WTC11 (cell line): Measurements from ENCODE around the gene TAF4. TPM values are rescaled to one million over a fixed set of nuclear protein-coding genes. Genes with fewer than 3 reads are reported as not detected.

ENCODE experiments used
- ATAC-seq: fragments of 200-7000 bp; cut with Tn5 transposase; 2 replicates; pipeline ENCODE4 v1.10.0; 2021; ENCODE audit warnings: mild to moderate bottlenecking, moderate library complexity
- CTCF ChIA-PET: fragments of 300-600 bp; sonication (Branson Sonifier 250); formaldehyde crosslinking; loops from one replicate; lab custom pipeline; 2021; ENCODE audit warnings: antibody characterized with exemption; lab: Charles Lee
- POLR2A ChIA-PET: fragments of 350-600 bp; sonication (Branson Sonifier 250); formaldehyde crosslinking; loops from one replicate; lab custom pipeline; 2021; ENCODE audit warnings: antibody characterized with exemption; lab: Charles Lee
- DNase-seq: peaks from one replicate; pipeline ENCODE4 v3.0.0; 2021; ENCODE audit warnings: low spot score
- H3K27ac Mint-ChIP-seq: 2 replicates; pipeline ENCODE4 v1.8.0; 2021; ENCODE audit warnings: mixed read lengths
- H3K27me3 Mint-ChIP-seq: 2 replicates; pipeline ENCODE4 v1.8.0; 2021; ENCODE audit warnings: low read depth, mild to moderate bottlenecking, moderate library complexity, mixed read lengths
- H3K36me3 Mint-ChIP-seq: 2 replicates; pipeline ENCODE4 v1.8.0; 2021; ENCODE audit warnings: mixed read lengths
- H3K4me1 Mint-ChIP-seq: 2 replicates; pipeline ENCODE4 v1.8.0; 2022; ENCODE audit warnings: mixed read lengths
- H3K4me3 Mint-ChIP-seq: 2 replicates; pipeline ENCODE4 v1.8.0; 2021; ENCODE audit warnings: mild to moderate bottlenecking, moderate library complexity, mixed read lengths
- H3K9me3 Mint-ChIP-seq: 2 replicates; pipeline ENCODE4 v1.8.0; 2021; ENCODE audit warnings: mixed read lengths
- AFF4 ChIP-seq: sonication (generic); formaldehyde crosslinking; IDR thresholded peaks from 2 replicates; pipeline ENCODE4 v1.8.1; 2023; ENCODE audit warnings: mild to moderate bottlenecking, missing genetic modification reagents, borderline replicate concordance
- ATF2 ChIP-seq: sonication (generic); formaldehyde crosslinking; IDR thresholded peaks from 2 replicates; pipeline ENCODE4 v1.8.1; 2022; ENCODE audit warnings: low read depth, missing genetic modification reagents, borderline replicate concordance
- ATF6 ChIP-seq: sonication (generic); formaldehyde crosslinking; IDR thresholded peaks from 2 replicates; pipeline ENCODE4 v1.8.1; 2023; ENCODE audit warnings: mild to moderate bottlenecking, missing genetic modification reagents
- CBFB ChIP-seq: sonication (generic); formaldehyde crosslinking; IDR thresholded peaks from 2 replicates; pipeline ENCODE4 v1.8.1; 2022; ENCODE audit warnings: mild to moderate bottlenecking, low read depth, missing genetic modification reagents
- E2F1 ChIP-seq: sonication (generic); formaldehyde crosslinking; IDR thresholded peaks from 2 replicates; pipeline ENCODE4 v1.8.0; 2022; ENCODE audit warnings: mild to moderate bottlenecking, missing genetic modification reagents
- E2F5 ChIP-seq: sonication (generic); formaldehyde crosslinking; IDR thresholded peaks from 2 replicates; pipeline ENCODE4 v1.8.1; 2022; ENCODE audit warnings: mild to moderate bottlenecking, moderate library complexity, missing genetic modification reagents
- GABPB1 ChIP-seq: sonication (generic); formaldehyde crosslinking; IDR thresholded peaks from 2 replicates; pipeline ENCODE4 v1.8.1; 2023; ENCODE audit warnings: mild to moderate bottlenecking, missing genetic modification reagents
- HMGA2 ChIP-seq: fragments of 250-450 bp; sonication (Bioruptor Pico); IDR thresholded peaks from 2 replicates; pipeline ENCODE4 v1.4.0; 2021; ENCODE audit warnings: mild to moderate bottlenecking, moderate library complexity
- HMGXB4 ChIP-seq: sonication (generic); formaldehyde crosslinking; IDR thresholded peaks from 2 replicates; pipeline ENCODE4 v1.8.1; 2023; ENCODE audit warnings: mild to moderate bottlenecking, moderate library complexity, missing genetic modification reagents
- KAT7 ChIP-seq: sonication (generic); formaldehyde crosslinking; IDR thresholded peaks from 2 replicates; pipeline ENCODE4 v1.8.1; 2023; ENCODE audit warnings: missing genetic modification reagents, mild to moderate bottlenecking, borderline replicate concordance
- NR1H2 ChIP-seq: sonication (generic); formaldehyde crosslinking; IDR thresholded peaks from 2 replicates; pipeline ENCODE4 v1.9.0; 2021; ENCODE audit warnings: mild to moderate bottlenecking, moderate library complexity, missing genetic modification reagents
- PRRX2 ChIP-seq: fragments of 250-450 bp; sonication (Bioruptor Pico); IDR thresholded peaks from 2 replicates; pipeline ENCODE4 v1.8.0; 2021; ENCODE audit warnings: mild to moderate bottlenecking
- SMAD3 ChIP-seq: sonication (generic); formaldehyde crosslinking; IDR thresholded peaks from 2 replicates; pipeline ENCODE4 v1.8.0; 2022; ENCODE audit warnings: missing genetic modification reagents, mild to moderate bottlenecking, borderline replicate concordance
- TEAD1 ChIP-seq: sonication (generic); formaldehyde crosslinking; IDR thresholded peaks from 2 replicates; pipeline ENCODE4 v1.8.0; 2022; ENCODE audit warnings: mild to moderate bottlenecking, missing genetic modification reagents
- USF2 ChIP-seq: sonication (generic); formaldehyde crosslinking; IDR thresholded peaks from 2 replicates; pipeline ENCODE4 v1.8.1; 2023; ENCODE audit warnings: mild to moderate bottlenecking, missing genetic modification reagents, moderate library complexity
- ZNF232 ChIP-seq: sonication (generic); formaldehyde crosslinking; IDR thresholded peaks from 2 replicates; pipeline ENCODE4 v1.8.0; 2022; ENCODE audit warnings: mild to moderate bottlenecking, missing genetic modification reagents
- ZNF263 ChIP-seq: sonication (generic); formaldehyde crosslinking; IDR thresholded peaks from 2 replicates; pipeline ENCODE4 v1.8.1; 2022; ENCODE audit warnings: low read depth, mild to moderate bottlenecking, moderate library complexity, missing genetic modification reagents
- ZNF396 ChIP-seq: fragments of 250-450 bp; sonication (Bioruptor Pico); IDR thresholded peaks from 2 replicates; pipeline ENCODE4 v1.8.0; 2021; ENCODE audit warnings: mild to moderate bottlenecking, moderate library complexity, borderline replicate concordance
- total RNA-seq: library from RNA; stranded (reverse); gene quantifications from 3 replicates; pipeline ENCODE4 v1.2.3, GENCODE V29; 2021

The TAF4 gene
- total RNA-seq, 1 experiment from 2014 or later, result 34.4 TPM

- DNase-seq (no peak), ATAC-seq (no peak)
- H3K4me1 Mint-ChIP-seq, result peaks cover 2% of the 10 kb centered on the region; the same call in 1 of the 2 replicates
- CTCF ChIA-PET, result no interaction called here
- peaks cover 8% of the 10 kb centered on the region for H3K36me3 Mint-ChIP-seq
- no peaks in the 10 kb centered on the region for H3K27me3 Mint-ChIP-seq
- H3K27ac Mint-ChIP-seq, result no peak overlapping the region
- POLR2A ChIA-PET, result no interaction called here
- no peak for TF ChIP-seq AFF4
- no peak for TF ChIP-seq ZNF396 (CRISPR knock-in tag)
- TF ChIP-seq KAT7 (CRISPR knock-in tag), result no peak
- TF ChIP-seq NR1H2 (CRISPR knock-in tag), result no peak
- no peak for TF ChIP-seq ZNF232 (CRISPR knock-in tag)
- TF ChIP-seq E2F1, result no peak
- no peak for TF ChIP-seq ATF6 (CRISPR knock-in tag)
- TF ChIP-seq HMGA2, result no peak
- H3K9me3 Mint-ChIP-seq, result no peaks in the 10 kb centered on the region
- no peak overlapping the region for H3K4me3 Mint-ChIP-seq
Observed at GRCh38 chr20:61978491-61978890, 87.2 kb downstream of the TAF4 start.

GRCh38 chr20:61977419-61977786, 88.3 kb downstream of the TAF4 start:
- Mint-ChIP-seq H3K4me1 (peaks cover 2% of the 10 kb centered on the region; the same call in 1 of the 2 replicates), H3K27me3 (no peaks in the 10 kb centered on the region), H3K4me3 (no peak overlapping the region), H3K9me3 (peaks cover under 1% of the 10 kb centered on the region; the same call in 1 of the 2 replicates), H3K36me3 (peaks cover 16% of the 10 kb centered on the region)
- ChIA-PET POLR2A (no interaction called here), CTCF (no interaction called here)
- DNase-seq (no peak), ATAC-seq (no peak)
- TF ChIP-seq ZNF232 (CRISPR knock-in tag) (no peak), CBFB (CRISPR knock-in tag) (no peak), SMAD3 (no peak), ZNF263 (CRISPR knock-in tag) (no peak), USF2 (CRISPR knock-in tag) (no peak), TEAD1 (CRISPR knock-in tag) (no peak), PRRX2 (no peak), ATF2 (CRISPR knock-in tag) (no peak), GABPB1 (no peak), HMGXB4 (CRISPR knock-in tag) (no peak), E2F5 (CRISPR knock-in tag) (no peak)
- TF ChIP-seq, all 79 proteins: peak for 0
- H3K27ac Mint-ChIP-seq, result no peak overlapping the region
